ENCODE measurements around the gene A1BG.

DNA sequence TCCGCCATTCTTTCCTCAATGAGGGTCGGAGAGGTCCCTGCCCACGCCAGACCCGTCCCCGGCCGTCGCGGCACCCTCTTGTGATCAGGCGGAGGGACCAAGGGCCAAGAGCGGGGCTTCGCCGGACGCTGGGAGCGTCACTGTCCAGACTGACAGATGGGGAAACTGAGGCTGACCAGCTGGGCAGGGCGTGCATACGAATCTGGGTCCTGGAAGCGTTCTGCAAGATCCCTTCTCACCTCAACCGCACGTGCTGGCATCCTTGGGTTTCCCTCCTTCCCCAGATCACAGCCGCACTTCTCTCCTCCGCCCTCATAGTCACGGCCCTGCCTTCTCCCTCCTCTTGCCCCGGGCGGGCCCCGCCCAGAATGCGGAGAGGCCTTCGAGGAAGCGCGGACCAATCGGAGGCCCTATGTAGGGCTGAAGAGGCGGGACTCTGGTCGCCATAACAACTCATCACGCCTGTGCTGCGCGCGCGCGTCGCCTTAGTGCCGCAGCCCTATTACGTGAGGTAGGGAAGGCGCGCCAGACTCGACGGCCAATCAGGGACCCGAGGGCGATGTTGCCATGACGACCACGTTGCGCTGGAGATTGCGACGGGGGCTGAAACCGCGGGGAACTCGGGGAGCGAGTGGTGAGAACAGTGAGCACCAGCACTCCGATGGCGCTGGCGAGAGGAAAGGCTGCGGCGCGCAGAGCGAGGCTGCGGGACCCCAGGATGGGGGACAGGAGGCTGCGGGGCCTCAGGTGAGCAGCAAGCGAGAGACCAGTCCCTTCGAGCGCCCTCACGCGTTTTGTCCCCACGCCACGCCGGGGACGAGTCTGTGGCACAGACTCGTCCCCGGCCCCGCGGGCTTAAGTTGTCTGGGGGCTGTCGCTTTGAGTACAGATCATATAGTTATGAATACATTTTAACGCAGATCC, 47.9 kb upstream of the A1BG start:
- TF ChIP-seq, protein P1, sequence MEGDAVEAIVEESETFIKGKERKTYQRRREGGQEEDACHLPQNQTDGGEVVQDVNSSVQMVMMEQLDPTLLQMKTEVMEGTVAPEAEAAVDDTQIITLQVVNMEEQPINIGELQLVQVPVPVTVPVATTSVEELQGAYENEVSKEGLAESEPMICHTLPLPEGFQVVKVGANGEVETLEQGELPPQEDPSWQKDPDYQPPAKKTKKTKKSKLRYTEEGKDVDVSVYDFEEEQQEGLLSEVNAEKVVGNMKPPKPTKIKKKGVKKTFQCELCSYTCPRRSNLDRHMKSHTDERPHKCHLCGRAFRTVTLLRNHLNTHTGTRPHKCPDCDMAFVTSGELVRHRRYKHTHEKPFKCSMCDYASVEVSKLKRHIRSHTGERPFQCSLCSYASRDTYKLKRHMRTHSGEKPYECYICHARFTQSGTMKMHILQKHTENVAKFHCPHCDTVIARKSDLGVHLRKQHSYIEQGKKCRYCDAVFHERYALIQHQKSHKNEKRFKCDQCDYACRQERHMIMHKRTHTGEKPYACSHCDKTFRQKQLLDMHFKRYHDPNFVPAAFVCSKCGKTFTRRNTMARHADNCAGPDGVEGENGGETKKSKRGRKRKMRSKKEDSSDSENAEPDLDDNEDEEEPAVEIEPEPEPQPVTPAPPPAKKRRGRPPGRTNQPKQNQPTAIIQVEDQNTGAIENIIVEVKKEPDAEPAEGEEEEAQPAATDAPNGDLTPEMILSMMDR (IDR thresholded peaks at IDR 0.05), result no peak
- TF ChIP-seq POLR2AphosphoS5 (IDR thresholded peaks at IDR 0.05; ENCODE audit: low read depth, low read length) (peak; percentile 95), SIN3A (IDR thresholded peaks at IDR 0.05; ENCODE audit: borderline replicate concordance, insufficient read depth, low read depth, low read length) (0 out of 2 replicates have a peak, but pooled peaks have one; percentile 40), TCF7L2 (IDR thresholded peaks at IDR 0.05; ENCODE audit: low read depth, low read length) (no peak)
- TF ChIP-seq, protein P2, sequence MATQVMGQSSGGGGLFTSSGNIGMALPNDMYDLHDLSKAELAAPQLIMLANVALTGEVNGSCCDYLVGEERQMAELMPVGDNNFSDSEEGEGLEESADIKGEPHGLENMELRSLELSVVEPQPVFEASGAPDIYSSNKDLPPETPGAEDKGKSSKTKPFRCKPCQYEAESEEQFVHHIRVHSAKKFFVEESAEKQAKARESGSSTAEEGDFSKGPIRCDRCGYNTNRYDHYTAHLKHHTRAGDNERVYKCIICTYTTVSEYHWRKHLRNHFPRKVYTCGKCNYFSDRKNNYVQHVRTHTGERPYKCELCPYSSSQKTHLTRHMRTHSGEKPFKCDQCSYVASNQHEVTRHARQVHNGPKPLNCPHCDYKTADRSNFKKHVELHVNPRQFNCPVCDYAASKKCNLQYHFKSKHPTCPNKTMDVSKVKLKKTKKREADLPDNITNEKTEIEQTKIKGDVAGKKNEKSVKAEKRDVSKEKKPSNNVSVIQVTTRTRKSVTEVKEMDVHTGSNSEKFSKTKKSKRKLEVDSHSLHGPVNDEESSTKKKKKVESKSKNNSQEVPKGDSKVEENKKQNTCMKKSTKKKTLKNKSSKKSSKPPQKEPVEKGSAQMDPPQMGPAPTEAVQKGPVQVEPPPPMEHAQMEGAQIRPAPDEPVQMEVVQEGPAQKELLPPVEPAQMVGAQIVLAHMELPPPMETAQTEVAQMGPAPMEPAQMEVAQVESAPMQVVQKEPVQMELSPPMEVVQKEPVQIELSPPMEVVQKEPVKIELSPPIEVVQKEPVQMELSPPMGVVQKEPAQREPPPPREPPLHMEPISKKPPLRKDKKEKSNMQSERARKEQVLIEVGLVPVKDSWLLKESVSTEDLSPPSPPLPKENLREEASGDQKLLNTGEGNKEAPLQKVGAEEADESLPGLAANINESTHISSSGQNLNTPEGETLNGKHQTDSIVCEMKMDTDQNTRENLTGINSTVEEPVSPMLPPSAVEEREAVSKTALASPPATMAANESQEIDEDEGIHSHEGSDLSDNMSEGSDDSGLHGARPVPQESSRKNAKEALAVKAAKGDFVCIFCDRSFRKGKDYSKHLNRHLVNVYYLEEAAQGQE (IDR thresholded peaks at IDR 0.05; ENCODE audit: insufficient read depth in 1 of 2, low read depth in 2 of 2, low read length in 1 of 2), result peak in 1 of 2 experiments; percentile 65; a peak in 1 of 4 replicates

Data from Panc1 (cell line).